ENCODE measurements around the gene SLC35E1.

Gene SLC35E1

DNA sequence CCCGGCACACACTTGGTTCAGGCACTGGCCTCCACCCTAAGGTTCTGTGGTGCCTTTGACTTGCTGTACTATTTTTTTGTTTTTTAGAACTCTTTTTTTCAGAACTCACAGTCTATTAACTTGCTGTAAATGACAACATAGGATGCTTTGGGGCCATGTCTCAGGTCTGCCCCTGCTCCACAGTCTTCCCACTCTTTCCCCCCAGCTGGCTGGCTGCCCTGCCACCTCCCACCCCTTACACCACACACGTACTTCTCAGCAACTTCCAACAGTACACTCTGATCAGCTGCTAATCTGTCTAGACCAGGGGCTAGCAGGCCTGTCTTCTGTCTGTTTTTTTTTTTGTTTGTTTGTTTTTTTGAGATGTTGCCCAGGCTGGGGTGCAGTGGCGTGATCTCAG lies 67.9 kb downstream of the SLC35E1 start:
- no peak for DNase-seq

Measured in anterior cingulate cortex (tissue), 58 donors.